HG03103 (cell line): ENCODE results near the gene KCNQ1OT1.

Source experiments
- ATAC-seq: cut with Tn5 transposase; IDR thresholded peaks from one replicate; pipeline ENCODE4 v1.9.1; 2021; ENCODE audit warnings: low read depth; ENCODE audit not compliant: unreplicated experiment

Gene KCNQ1OT1

GRCh38 chr11:2671748-2672147 lies 28.0 kb downstream of the KCNQ1OT1 start:
- ATAC-seq, result no peak

- no peak for ATAC-seq
Measured at GRCh38 chr11:2670541-2671100, 29.2 kb downstream of the KCNQ1OT1 start.

- no peak for ATAC-seq
Measured at GRCh38 chr11:2669634-2670469, 29.9 kb downstream of the KCNQ1OT1 start.

GRCh38 chr11:2668876-2669275 lies 30.9 kb downstream of the KCNQ1OT1 start:
- ATAC-seq, result no peak

- no peak for ATAC-seq
Measured at GRCh38 chr11:2667940-2668339, 31.9 kb downstream of the KCNQ1OT1 start.

- no peak for ATAC-seq
Measured at GRCh38 chr11:2666828-2667570, 32.8 kb downstream of the KCNQ1OT1 start.

- no peak for ATAC-seq
Measured at GRCh38 chr11:2666401-2666741, 33.4 kb downstream of the KCNQ1OT1 start.

- ATAC-seq, result no peak
Measured at GRCh38 chr11:2665526-2666400, 34.0 kb downstream of the KCNQ1OT1 start.

GRCh38 chr11:2664791-2665525 lies 34.8 kb downstream of the KCNQ1OT1 start:
- ATAC-seq, result no peak

- no peak for ATAC-seq
Measured at GRCh38 chr11:2664376-2664775, 35.4 kb downstream of the KCNQ1OT1 start.

- no peak for ATAC-seq
Measured at GRCh38 chr11:2663915-2664314, 35.9 kb downstream of the KCNQ1OT1 start.

- no peak for ATAC-seq
Measured at GRCh38 chr11:2663506-2663905, 36.3 kb downstream of the KCNQ1OT1 start.

- ATAC-seq, result no peak
Measured at GRCh38 chr11:2662430-2663299, 37.1 kb downstream of the KCNQ1OT1 start.

- no peak for ATAC-seq
Measured at GRCh38 chr11:2662024-2662312, 37.8 kb downstream of the KCNQ1OT1 start.

- no peak for ATAC-seq
Measured at GRCh38 chr11:2661173-2662023, 38.4 kb downstream of the KCNQ1OT1 start.

- no peak for ATAC-seq
Measured at GRCh38 chr11:2660357-2660939, 39.3 kb downstream of the KCNQ1OT1 start.

- ATAC-seq, result no peak
Measured at GRCh38 chr11:2657697-2658284, 42.0 kb downstream of the KCNQ1OT1 start.

GRCh38 chr11:2656859-2657258 lies 42.9 kb downstream of the KCNQ1OT1 start:
- ATAC-seq, result no peak
